HG02623 (cell line): Measurements from ENCODE around the gene NFIA.

ENCODE experiments used
- ATAC-seq: cut with Tn5 transposase; IDR thresholded peaks from one replicate; pipeline ENCODE4 v1.9.1; 2021; ENCODE audit warnings: moderate library complexity; ENCODE audit not compliant: unreplicated experiment

Gene NFIA

GRCh38 chr1:61151565-61151964 lies 69.2 kb downstream of the NFIA start:
- no peak for ATAC-seq

- ATAC-seq = no peak
Observed at GRCh38 chr1:61152066-61152465, 69.7 kb downstream of the NFIA start.

DNA sequence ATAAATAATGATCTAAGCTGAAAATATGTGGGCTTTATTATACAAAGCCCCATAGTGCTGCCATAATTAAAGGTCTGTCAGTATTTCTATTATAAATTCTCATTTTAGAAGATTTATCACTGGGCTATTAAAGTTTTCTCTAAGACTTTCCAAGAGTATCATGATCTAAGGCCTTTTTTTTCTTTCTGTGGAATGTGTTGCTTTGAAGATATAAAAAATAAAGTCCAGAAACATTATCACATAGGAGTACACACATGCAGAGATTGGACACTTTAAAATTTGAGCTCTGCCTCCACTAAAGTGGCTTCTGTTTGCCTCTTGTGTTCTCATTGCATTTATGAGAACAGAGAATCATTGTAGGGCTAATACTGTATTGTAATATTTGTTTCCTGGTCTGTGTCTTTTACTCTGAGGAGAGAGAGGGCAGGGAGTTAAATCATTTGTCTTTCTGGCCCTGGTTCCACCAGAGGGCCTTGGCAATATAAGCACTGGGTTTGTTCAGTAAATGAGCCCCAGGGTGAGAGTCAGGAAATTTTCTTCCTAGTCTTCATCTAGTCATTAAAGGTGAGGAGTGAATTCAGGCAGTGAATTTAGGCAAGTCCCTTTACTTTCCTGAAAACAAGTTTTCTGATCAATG lies 70.2 kb downstream of the NFIA start:
- ATAC-seq = no peak

GRCh38 chr1:61156576-61157467 lies 74.5 kb downstream of the NFIA start:
- no peak for ATAC-seq

GRCh38 chr1:61157468-61157987 lies 75.2 kb downstream of the NFIA start:
- no peak for ATAC-seq

GRCh38 chr1:61158591-61158990 lies 76.2 kb downstream of the NFIA start:
- ATAC-seq = no peak

GRCh38 chr1:61160526-61160925 lies 78.2 kb downstream of the NFIA start:
- ATAC-seq = no peak

GRCh38 chr1:61162520-61163258 lies 80.3 kb downstream of the NFIA start:
- no peak for ATAC-seq

DNA sequence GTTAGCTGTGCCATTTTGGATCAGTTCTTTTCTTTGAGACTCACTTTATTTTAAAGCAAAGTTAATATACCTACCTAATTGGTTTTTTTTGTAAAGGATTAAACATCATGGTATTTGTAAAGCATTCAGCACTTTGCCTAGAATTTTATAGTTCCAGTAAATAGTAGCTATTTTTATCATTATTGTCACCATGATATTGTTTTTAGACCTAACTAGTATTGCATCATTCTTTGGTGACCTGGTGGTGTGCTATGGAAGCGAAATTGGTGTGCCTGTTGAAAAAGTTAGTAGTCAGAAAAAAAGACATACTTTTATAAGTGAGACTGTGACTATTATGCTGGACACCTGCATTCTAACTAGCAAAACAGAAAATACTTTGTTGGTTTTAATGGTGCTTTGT lies 81.0 kb downstream of the NFIA start:
- no peak for ATAC-seq

DNA sequence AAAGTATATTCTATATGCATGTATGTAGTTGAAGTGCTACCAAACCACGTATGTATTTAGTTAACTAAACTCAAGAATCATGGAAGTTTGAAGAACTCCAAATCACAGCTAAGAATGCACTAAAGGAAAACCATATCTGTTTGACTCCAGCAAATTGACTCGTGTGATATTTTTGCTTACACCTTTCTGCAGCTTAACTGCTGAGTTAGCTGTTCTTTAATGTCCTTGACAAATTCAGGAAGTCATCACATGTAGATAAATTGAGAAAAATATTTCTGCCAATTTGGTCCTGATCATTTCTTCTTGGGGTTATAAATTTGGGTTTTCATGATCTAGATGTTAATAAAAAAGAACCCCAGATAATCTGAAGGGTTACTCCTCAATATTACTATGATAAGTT lies 83.0 kb downstream of the NFIA start:
- ATAC-seq = no peak

- ATAC-seq = no peak
Observed at GRCh38 chr1:61167309-61167708, 84.9 kb downstream of the NFIA start.

- no peak for ATAC-seq
Observed at GRCh38 chr1:61169045-61169444, 86.7 kb downstream of the NFIA start.

GRCh38 chr1:61169634-61170033 lies 87.3 kb downstream of the NFIA start:
- no peak for ATAC-seq

DNA sequence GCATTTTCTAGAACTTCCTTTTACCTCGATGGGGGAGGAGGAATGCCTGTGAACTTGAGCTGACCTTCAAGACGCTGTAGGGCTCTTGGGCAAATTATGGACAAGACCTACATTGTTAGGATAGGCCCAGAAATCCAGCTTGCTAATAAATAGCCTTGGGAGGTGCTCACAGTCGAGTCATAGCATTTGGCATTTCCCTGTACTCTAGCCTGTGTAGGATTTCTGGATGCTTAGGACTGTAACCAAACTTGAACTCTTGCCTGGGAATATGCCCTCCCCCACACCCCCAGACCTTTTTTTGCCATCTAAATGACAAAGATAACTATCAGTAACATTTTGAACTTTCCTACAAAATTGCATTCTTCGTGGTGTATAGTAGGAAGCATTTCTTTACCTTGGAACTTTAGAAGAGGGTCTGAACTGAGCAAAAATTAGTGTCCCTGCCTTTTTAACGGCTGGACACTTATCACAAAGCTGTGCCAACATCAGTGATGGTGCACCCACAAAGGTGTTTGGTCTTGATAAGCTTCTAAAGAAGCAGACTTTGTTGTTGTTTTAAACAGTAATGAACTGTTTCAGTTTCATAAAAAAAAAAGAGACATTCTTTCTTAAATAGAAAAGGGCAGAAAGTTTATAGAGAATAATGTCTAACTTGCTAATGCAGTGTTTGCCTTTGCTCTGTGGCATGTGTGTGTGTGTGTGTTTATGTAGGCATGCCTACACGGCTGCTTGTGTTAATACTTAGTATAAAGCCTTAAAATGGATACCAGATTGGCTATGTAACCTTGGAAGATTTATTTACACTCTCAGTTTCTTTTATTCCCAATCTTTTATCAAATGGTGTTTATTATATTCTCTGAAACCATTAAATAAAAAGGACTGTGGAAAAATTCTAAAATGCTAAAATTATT lies 88.2 kb downstream of the NFIA start:
- no peak for ATAC-seq

- no peak for ATAC-seq
Observed at GRCh38 chr1:61171346-61171745, 89.0 kb downstream of the NFIA start.

DNA sequence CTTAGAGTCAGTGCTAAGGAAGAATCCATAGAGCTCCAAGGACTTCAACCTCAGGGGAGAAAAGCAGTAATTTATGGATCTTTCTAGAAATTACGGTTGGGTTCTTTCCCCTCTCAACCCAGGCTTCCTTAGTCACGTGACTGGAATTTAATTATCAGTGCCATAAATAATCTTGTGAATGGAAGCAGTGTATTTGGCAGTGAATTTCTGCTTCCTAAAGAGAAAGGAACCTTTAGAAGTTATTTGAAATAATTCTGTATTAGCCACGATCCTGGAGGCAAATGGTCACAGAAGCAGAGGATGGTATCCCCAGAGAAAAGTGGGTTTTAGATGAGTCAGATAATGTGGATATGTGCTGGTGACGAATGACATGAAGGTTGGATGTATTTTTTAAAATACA lies 89.6 kb downstream of the NFIA start:
- no peak for ATAC-seq

- ATAC-seq = no peak
Observed at GRCh38 chr1:61173118-61173517, 90.8 kb downstream of the NFIA start.

GRCh38 chr1:61174060-61174795 lies 91.9 kb downstream of the NFIA start:
- ATAC-seq = no peak

DNA sequence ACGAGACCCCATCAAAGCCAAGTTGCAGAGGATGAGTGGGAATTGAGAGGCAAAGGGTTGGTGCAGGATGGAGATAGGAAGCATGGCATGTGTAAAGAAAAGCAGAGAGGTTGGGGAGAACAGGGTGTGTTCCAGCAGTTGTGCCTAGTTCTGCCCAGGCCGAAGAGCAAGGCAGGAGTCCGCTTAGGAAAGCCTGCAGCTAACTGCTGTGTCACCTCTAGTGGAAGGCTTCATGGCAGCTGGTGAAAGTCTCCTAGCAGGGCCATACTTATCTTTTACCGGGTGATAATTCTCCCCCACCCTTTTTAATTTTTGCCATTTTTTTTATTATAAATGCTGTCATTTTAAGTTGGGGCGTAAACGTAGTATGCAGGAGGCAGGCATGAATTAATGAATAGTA lies 93.6 kb downstream of the NFIA start:
- ATAC-seq = no peak
